SHP77 treated with DMSO at 0.1 percent for 48 hours (cell line): ENCODE results near the gene AFG1L.
"Not testable (repeated sequence)": the region's sequence is repeated elsewhere in the genome, so short reads cannot be mapped to it uniquely, and the experiment has no call there.

Experiments
- DNase-seq: peaks from one replicate; lab custom pipeline; 2025; lab: John Stamatoyannopoulos, UW

AFG1L gene

DNA sequence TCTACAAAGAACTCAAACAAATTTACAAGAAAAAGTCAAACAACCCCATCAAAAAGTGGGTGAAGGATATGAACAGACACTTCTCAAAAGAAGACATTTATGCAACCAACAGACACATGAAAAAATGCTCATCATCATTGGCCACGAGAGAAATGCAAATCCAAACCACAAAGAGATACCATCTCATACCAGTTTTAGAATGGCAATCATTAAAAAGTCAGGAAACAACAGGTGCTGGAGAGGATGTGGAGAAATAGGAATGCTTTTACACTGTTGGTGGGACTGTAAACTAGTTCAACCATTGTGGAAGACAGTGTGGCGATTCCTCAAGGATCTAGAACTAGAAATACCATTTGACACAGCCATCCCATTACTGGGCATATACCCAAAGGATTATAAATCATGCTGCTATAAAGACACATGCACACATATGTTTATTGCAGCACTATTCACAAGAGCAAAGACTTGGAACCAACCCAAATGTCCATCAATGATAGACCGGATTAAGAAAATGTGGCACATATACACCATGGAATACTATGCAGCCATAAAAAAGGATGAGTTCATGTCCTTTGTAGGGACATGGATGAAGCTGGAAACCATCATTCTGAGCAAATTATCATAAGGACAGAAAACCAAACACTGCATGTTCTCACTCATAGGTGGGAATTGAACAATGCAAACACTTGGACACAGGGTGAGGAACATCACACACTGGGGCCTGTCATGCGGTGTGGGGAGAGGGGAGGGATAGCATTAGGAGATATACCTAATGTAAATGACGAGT is 121.4 kb downstream of the AFG1L start:
- not testable (repeated sequence) for DNase-seq

DNA sequence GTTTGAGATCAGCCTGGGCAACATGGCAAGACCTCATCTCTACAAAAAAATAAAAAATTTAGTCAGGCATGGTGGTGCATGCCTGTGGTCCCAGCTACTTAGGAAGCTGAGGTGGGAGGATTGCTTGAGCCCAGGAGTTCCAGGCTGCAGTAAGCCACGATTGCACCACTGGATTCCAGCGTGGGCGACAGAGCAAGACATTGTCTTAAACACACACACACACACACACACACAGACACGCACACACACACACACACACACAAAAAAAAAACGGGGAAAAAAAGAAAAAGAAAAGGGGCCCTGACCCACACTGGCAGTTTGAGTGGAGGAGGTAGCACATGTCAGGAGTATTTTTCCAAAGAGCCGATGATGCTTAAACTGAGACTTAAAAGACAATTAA is 122.2 kb downstream of the AFG1L start:
- DNase-seq = no peak

- DNase-seq = no peak
These were observed 124.6 kb downstream of the AFG1L start for GRCh38 chr6:108419474-108419873.

DNA sequence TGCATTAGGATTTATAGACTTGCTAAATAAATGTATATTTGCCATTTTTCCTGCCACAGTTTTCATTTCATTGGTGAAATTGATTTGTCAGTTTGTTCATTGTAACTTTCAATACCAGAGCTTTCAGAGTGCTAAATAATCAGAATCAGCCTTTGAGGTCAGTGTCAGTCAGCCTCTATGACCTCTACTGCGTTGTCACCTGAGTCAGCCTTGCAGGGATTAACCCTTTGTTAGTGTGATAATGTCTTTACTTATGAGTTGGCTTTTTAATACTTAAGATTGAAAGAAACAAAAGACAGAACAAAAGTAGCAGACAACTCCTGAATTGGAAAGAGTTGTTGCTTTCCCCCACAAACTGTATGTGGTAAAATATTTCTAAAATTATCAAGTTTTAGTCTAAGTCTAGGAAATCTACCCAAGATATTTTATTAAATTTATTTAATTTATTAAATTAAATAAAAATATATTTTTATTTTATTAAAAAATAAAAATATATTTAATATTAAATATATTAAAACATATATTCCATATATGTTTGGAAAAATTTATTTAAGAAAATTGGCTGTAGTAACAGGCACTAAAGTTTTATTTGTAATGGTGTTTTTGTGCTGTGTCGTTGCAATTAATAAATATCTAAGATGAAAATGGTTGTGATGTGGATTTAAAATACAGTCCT is 125.2 kb downstream of the AFG1L start:
- DNase-seq = no peak

GRCh38 chr6:108421366-108421765 is 126.5 kb downstream of the AFG1L start:
- no peak for DNase-seq

GRCh38 chr6:108423982-108424705 is 129.3 kb downstream of the AFG1L start:
- DNase-seq = no peak

- DNase-seq = no peak
These were observed 130.6 kb downstream of the AFG1L start for GRCh38 chr6:108425428-108425827.

GRCh38 chr6:108432143-108432542 is 137.3 kb downstream of the AFG1L start:
- DNase-seq = no peak

DNA sequence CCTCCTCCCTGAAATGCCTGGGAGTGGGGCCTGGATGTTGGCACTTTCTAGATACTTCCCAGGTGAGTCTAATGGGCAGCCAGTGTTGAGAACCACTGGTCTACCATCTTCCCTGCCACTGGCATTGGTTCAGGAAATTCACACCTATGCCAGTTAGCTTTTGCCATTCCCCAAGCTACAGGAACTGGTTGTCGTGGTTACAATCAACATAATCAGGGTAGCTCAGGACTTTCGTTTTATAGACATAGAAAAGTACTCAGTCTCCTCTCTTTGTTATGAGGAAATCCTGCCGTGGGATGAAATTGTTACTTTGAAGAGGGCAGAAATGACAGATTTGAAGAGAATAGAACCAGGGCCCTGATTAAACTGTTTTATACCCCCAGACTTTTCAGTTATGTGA is 137.9 kb downstream of the AFG1L start:
- no peak for DNase-seq

- no peak for DNase-seq
These were observed 139.4 kb downstream of the AFG1L start for GRCh38 chr6:108434222-108434621.

- no peak for DNase-seq
These were observed 140.5 kb downstream of the AFG1L start for GRCh38 chr6:108435391-108435790.

DNA sequence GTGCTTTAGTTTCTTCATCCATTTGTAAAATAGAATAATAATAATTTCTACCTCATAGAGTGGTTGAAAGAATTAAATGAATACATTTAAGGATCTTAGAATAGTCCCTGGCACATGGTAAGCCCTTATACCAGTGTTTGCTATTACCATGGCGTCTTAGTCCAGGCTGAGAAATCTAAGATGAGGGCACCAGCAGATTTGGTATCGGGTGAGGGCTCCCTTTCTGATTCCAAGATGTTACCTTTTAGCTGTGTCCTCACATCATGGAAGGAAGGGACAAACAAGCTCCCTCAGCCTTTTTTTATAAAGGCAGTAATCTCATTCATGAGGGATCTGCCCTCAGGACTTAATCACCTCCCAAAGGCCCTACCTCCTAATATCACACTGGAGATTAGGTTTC is 141.9 kb downstream of the AFG1L start:
- no peak for DNase-seq

DNA sequence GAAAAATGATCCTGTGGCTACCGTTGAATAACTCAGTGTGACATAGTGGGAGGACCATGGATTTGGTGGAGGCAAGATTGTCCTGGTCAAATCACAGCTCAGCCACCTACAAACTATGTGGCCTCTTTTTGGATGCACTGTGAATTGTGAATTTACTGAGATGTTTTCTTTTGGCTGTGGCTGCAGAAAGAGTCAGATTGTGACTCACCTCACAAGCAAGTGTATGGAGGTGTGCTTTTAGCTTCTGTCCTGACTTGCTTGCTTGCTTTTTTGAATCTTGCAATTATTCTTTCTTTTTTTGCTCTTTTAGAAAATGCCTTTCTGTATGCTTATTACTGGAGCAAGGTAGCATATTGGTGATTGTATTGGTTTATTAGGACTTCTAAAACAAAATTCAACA is 143.0 kb downstream of the AFG1L start:
- no peak for DNase-seq

DNA sequence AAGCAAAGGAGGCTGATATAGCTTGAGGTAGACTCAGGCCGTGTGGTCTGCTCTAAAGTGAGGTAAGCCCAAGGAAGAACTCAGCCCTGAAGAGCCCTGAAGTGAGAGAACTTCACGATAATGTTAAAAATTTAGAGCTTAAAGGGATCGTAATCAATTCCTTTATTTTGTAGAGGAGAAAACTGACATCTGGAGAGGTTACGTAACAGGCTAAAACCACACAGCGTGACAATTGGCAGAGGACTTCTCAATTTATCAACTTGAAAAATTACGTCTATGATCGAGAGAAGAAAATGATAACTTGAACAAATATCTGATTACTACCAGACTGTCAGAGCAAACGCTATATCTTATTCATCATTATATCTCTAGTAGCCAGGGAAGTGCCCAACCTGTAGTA is 144.1 kb downstream of the AFG1L start:
- no peak for DNase-seq

GRCh38 chr6:108441141-108441540 is 146.3 kb downstream of the AFG1L start:
- DNase-seq = no peak

DNA sequence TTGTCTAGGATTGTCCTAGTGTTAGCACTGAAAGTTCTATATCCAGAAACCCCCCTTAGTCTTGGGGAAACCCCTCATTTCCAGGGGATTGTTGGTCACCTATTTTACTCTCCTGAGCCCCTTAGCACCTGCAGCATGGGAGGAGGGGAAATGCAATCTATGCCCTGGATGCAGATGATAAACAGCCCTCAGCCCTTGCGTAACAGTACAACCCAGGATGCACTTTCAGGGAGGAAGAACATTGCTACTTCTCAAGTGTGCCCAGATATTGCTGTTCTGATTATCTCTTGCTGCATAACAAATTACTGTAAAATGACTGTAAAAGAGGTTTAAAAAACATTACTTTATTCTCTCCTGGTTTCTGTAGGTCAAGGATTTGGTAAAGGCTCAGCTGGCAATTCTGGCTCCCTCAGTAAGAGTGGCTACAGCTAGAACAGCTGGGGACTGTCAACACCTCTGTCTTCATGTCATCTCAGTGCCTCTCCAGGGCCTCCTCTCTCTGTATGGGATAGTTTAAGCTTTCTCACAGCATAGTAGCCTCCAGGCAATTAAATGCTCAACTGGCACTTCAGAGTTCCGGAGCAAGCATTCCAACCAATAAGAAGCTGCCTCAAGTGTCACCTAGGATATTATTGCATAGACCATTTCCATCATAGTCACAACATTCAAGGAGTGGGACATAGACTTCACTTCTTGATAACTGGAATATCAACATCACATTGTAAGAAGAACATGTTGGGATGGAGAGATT is 148.1 kb downstream of the AFG1L start:
- DNase-seq = no peak

DNA sequence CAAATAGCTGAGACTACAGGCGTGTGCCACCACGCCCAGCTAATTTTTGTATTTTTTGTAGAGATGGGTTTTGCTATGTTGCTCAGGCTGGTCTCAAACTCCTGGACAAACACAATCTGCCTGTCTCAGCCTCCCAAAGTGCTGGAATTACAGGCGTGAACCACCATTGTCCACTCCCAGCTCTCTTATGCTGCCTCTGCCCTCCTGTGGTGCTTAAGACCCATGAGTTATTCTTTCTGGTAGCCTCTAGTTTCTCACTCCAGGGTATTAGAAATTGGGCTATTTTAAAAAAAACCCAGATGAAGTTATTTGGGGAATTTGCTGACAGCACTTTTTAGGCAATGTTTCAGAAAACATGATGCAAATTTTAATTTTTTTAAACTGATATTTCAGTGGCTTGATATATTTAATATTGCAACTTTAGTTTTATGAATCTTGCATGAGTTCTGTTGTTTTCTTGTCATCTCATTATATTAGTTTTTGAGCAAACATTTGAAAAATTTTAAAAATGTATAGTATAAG is 151.8 kb downstream of the AFG1L start:
- no peak for DNase-seq

GRCh38 chr6:108448481-108448880 is 153.6 kb downstream of the AFG1L start:
- DNase-seq = no peak

DNA sequence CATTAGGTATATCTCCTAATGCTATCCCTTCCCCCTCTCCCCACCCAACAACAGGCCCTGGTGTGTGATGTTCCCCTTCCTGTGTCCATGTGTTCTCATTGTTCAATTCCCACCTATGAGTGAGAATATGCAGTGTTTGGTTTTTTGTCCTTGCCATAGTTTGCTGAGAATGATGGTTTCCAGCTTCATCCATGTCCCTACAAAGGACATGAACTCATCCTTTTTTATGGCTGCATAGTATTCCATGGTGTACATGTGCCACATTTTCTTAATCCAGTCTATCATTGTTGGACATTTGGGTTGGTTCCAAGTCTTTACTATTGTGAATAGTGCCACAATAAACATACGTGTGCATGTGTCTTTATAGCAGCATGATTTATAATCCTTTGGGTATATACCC is 154.9 kb downstream of the AFG1L start:
- DNase-seq = not testable (repeated sequence)

DNA sequence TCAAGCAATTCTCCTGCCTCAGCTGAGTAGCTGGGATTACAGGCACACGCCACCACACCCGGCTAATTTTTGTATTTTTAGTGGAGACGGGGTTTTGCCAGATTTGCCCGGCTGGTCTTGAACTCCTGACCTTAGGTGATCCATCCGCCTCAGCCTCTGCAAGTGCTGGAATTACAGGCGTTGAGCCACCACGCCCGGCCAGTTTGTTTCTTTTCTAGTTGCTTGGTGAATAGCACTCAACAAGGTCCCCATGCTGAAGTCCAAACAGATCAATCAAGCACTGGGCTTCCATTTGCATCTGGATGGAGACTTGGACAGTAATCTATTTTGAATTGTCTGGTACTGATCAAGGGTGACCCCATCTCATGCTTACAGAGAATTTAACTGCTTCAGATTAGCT is 157.0 kb downstream of the AFG1L start:
- DNase-seq = no peak

- DNase-seq = no peak
These were observed 157.9 kb downstream of the AFG1L start for GRCh38 chr6:108452711-108453195.
